H9 (cell line): ENCODE results near the gene LEMD1. TPM values are rescaled to one million over a fixed set of nuclear protein-coding genes. Genes with fewer than 3 reads are reported as not detected.

ENCODE experiments used
- DNase-seq: peaks from one replicate; pipeline ENCODE4 v3.0.0-alpha.2; 2017
- H2AFZ ChIP-seq: one replicate; pipeline ENCODE4 v1.6.1; 2013; ENCODE audit warnings: mild to moderate bottlenecking, low read length, control low read depth, moderate library complexity
- H2AK5ac ChIP-seq: 2 replicates; pipeline ENCODE4 v1.6.1; 2013; ENCODE audit warnings: low read length, control low read depth, mixed read lengths; ENCODE audit not compliant: insufficient read length
- H2BK120ac ChIP-seq: one replicate; pipeline ENCODE4 v1.6.1; 2013; ENCODE audit warnings: low read depth, mild to moderate bottlenecking, low read length, control low read depth, inconsistent platforms; ENCODE audit not compliant: poor library complexity, severe bottlenecking
- H2BK12ac ChIP-seq: 2 replicates; pipeline ENCODE4 v1.6.1; 2013; ENCODE audit warnings: low read length, control low read depth, mixed read lengths, low read depth; ENCODE audit not compliant: insufficient read length
- H2BK15ac ChIP-seq: 2 replicates; pipeline ENCODE4 v1.6.1; 2013; ENCODE audit warnings: low read depth, low read length, control low read depth
- H2BK20ac ChIP-seq: one replicate; pipeline ENCODE4 v1.6.1; 2013; ENCODE audit warnings: low read depth, mild to moderate bottlenecking, low read length, control low read depth, inconsistent platforms; ENCODE audit not compliant: poor library complexity, severe bottlenecking
- H2BK5ac ChIP-seq: 2 replicates; pipeline ENCODE4 v1.6.1; 2013; ENCODE audit warnings: low read length, control low read depth, mixed read lengths; ENCODE audit not compliant: insufficient read length
- H3K14ac ChIP-seq: 2 replicates; pipeline ENCODE4 v1.6.1; 2013; ENCODE audit warnings: low read length, control low read depth; ENCODE audit not compliant: insufficient read depth
- H3K18ac ChIP-seq: 2 replicates; pipeline ENCODE4 v1.6.1; 2013; ENCODE audit warnings: low read depth, mild to moderate bottlenecking, mixed read lengths, low read length, control low read depth; ENCODE audit not compliant: insufficient read length
- H3K23ac ChIP-seq: 2 replicates; pipeline ENCODE4 v1.6.1; 2013; ENCODE audit warnings: low read length, control low read depth, mixed read lengths, low read depth; ENCODE audit not compliant: insufficient read length
- H3K23me2 ChIP-seq: 2 replicates; pipeline ENCODE4 v1.6.1; 2013; ENCODE audit warnings: low read depth, mild to moderate bottlenecking, mixed read lengths, low read length, control low read depth; ENCODE audit not compliant: insufficient read length, poor library complexity, severe bottlenecking
- H3K27ac ChIP-seq: 2 replicates; pipeline ENCODE4 v1.5.1; 2013; ENCODE audit warnings: low read length, control low read depth, mixed read lengths, low read depth; ENCODE audit not compliant: insufficient read length
- H3K27me3 ChIP-seq: 2 replicates; pipeline ENCODE4 v1.6.1; 2013; ENCODE audit warnings: low read length, control low read depth, inconsistent platforms; ENCODE audit not compliant: insufficient read depth
- H3K4ac ChIP-seq: 2 replicates; pipeline ENCODE4 v1.6.1; 2013; ENCODE audit warnings: low read depth, mild to moderate bottlenecking, control low read depth, inconsistent platforms, low read length, moderate library complexity
- H3K4me1 ChIP-seq: 2 replicates; pipeline ENCODE4 v1.6.1; 2013; ENCODE audit warnings: low read length, control low read depth, inconsistent platforms; ENCODE audit not compliant: insufficient read depth
- H3K4me2 ChIP-seq: 2 replicates; pipeline ENCODE4 v1.6.1; 2013; ENCODE audit warnings: low read length, control low read depth, mixed read lengths; ENCODE audit not compliant: insufficient read length, insufficient read depth
- H3K56ac ChIP-seq: 2 replicates; pipeline ENCODE4 v1.6.1; 2013; ENCODE audit warnings: low read depth, mild to moderate bottlenecking, mixed read lengths, low read length, control low read depth; ENCODE audit not compliant: insufficient read length
- H3K79me1 ChIP-seq: 2 replicates; pipeline ENCODE4 v1.6.1; 2013; ENCODE audit warnings: low read depth, mild to moderate bottlenecking, moderate library complexity, low read length, control low read depth, inconsistent platforms; ENCODE audit not compliant: insufficient read depth, poor library complexity, severe bottlenecking
- H3K79me2 ChIP-seq: 2 replicates; pipeline ENCODE4 v1.6.1; 2013; ENCODE audit warnings: low read length, control low read depth, inconsistent platforms; ENCODE audit not compliant: insufficient read depth
- H3K9ac ChIP-seq: 2 replicates; pipeline ENCODE4 v1.6.1; 2013; ENCODE audit warnings: low read length, control low read depth, mixed read lengths; ENCODE audit not compliant: insufficient read length; ENCODE audit errors: extremely low read depth
- H3K9me3 ChIP-seq: one replicate; pipeline ENCODE4 v1.6.1; 2013; ENCODE audit warnings: low read depth, low read length, inconsistent platforms; ENCODE audit not compliant: control insufficient read depth
- H3T11ph ChIP-seq: one replicate; pipeline ENCODE4 v1.6.1; 2013; ENCODE audit warnings: mild to moderate bottlenecking, low read length, control low read depth, inconsistent platforms
- H4K20me1 ChIP-seq: one replicate; pipeline ENCODE4 v1.6.1; 2013; ENCODE audit not compliant: control insufficient read depth, insufficient read length, insufficient read depth
- H4K5ac ChIP-seq: 2 replicates; pipeline ENCODE4 v1.6.1; 2013; ENCODE audit warnings: low read depth, mild to moderate bottlenecking, mixed read lengths, low read length, control low read depth; ENCODE audit not compliant: insufficient read length
- H4K8ac ChIP-seq: replicated peaks from 2 replicates; pipeline ENCODE4 v1.6.1; 2013; ENCODE audit warnings: low read length, control low read depth, mixed read lengths, low read depth; ENCODE audit not compliant: insufficient read length
- H4K91ac ChIP-seq: 2 replicates; pipeline ENCODE4 v1.6.1; 2013; ENCODE audit warnings: low read depth, mild to moderate bottlenecking, moderate library complexity, mixed read lengths, low read length, control low read depth; ENCODE audit not compliant: insufficient read length
- H3K27ac Mint-ChIP-seq, 3 experiments: 2 replicates in 2 of 3; 3 replicates in 1 of 3; pipeline ENCODE4 v1.8.0; 2020 to 2021; ENCODE audit warnings: mixed read lengths in 3 of 3, mild to moderate bottlenecking in 1 of 3, moderate library complexity in 1 of 3
- H3K27me3 Mint-ChIP-seq: 2 replicates; pipeline ENCODE4 v1.8.0; 2021; ENCODE audit warnings: low read depth, mild to moderate bottlenecking, moderate library complexity, mixed read lengths
- H3K36me3 Mint-ChIP-seq, 3 experiments: 2 replicates in 2 of 3; 3 replicates in 1 of 3; pipeline ENCODE4 v1.8.0; 2020 to 2021; ENCODE audit warnings: low read depth in 3 of 3, mixed read lengths in 3 of 3; ENCODE audit not compliant: insufficient read depth in 1 of 3
- H3K4me1 Mint-ChIP-seq, 2 experiments: 2 replicates each; pipeline ENCODE4 v1.8.0; 2020; ENCODE audit warnings: mixed read lengths in 2 of 2
- H3K4me3 Mint-ChIP-seq, 2 experiments: 2 replicates in 1 of 2; 3 replicates in 1 of 2; pipeline ENCODE4 v1.8.0; 2020 to 2021; ENCODE audit warnings: mild to moderate bottlenecking in 2 of 2, mixed read lengths in 2 of 2, moderate library complexity in 1 of 2
- H3K9me3 Mint-ChIP-seq, 2 experiments: 2 replicates in 1 of 2; 3 replicates in 1 of 2; pipeline ENCODE4 v1.8.0; 2020; ENCODE audit warnings: mild to moderate bottlenecking in 2 of 2, mixed read lengths in 2 of 2, moderate library complexity in 1 of 2
- CTCF ChIP-seq: fragments of 200-600 bp; sonication (generic); conservative IDR thresholded peaks from 3 replicates; pipeline ENCODE4 v1.8.0; 2021; ENCODE audit warnings: antibody characterized with exemption, mild to moderate bottlenecking
- WGBS: extraction: QIAGEN DNeasy Blood & Tissue Kit; methylation state at CpG from one replicate; pipeline ENCODE4 v1.1.7; 2013; ENCODE audit warnings: missing lambda C conversion rate, low lambda C conversion rate, mixed read lengths; ENCODE audit not compliant: insufficient read length; ENCODE audit errors: extremely low coverage; 5-methylcytosine and 5-hydroxymethylcytosine counted together
- total RNA-seq: library from RNA; stranded (reverse); gene quantifications from 2 replicates; pipeline ENCODE4 v1.2.1, GENCODE V29; 2021

LEMD1 gene
- total RNA-seq, 1 experiment from 2014 or later = 11.8 TPM

DNA sequence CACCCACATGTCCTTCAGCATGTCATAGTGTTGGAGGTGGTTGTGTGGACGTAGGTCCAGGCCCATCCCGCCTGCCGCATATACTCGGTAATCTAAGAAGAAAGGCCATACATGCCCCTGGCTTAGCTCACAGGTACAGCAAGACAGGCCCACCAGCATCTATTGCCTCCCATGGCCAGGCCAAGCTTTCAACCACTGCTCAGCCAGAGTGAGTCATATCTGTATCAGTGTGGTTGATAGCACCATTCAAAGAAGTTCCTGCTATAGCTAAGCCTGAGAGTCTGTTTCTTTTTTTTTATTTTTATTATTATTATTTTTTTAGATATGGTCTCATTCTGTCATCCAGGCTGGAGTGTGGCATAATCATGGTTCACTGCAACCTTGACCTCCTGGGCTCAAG lies 82.1 kb downstream of the LEMD1 start:
- Mint-ChIP-seq H3K27me3 (peaks cover 53% of the 10 kb centered on the region), H3K4me3 (no peak overlapping the region), H3K9me3 (no peaks in the 10 kb centered on the region), H3K4me1 (peaks cover 39% of the 10 kb centered on the region in 2 experiments), H3K36me3 (peaks cover 0 to 2% (median 0%) of the 10 kb centered on the region in 3 experiments; a peak in 2 of 7 replicates), H3K27ac (no peak overlapping the region)
- Histone ChIP-seq H3K18ac (no peak overlapping the region), H3K56ac (no peak overlapping the region), H3K4ac (no peak overlapping the region), H4K8ac (no peak overlapping the region), H3K9me3 (no peaks in the 10 kb centered on the region), H4K5ac (no peak overlapping the region), H3K27ac (no peak overlapping the region), H4K20me1 (no peaks in the 10 kb centered on the region), H2BK120ac (no peak overlapping the region), H3K79me2 (no peaks in the 10 kb centered on the region), H3K27me3 (peaks cover 12% of the 10 kb centered on the region; the same call in 1 of the 2 replicates), H3K23ac (no peak overlapping the region), H2BK12ac (no peak overlapping the region), H2AFZ (no peak overlapping the region), H3K9ac (no peak overlapping the region), H2BK20ac (no peak overlapping the region), H3K23me2 (peaks cover 4% of the 10 kb centered on the region), H3K79me1 (no peaks in the 10 kb centered on the region), H2BK15ac (no peak overlapping the region), H3K4me1 (peaks cover 9% of the 10 kb centered on the region), H4K91ac (no peak overlapping the region), H3T11ph (no peak overlapping the region), H2AK5ac (no peak overlapping the region), H2BK5ac (no peak overlapping the region), H3K14ac (no peak overlapping the region; the same call in 1 of the 2 replicates), H3K4me2 (no peak overlapping the region)
- DNase-seq = no peak
- TF ChIP-seq CTCF = no peak
- WGBS = no CpG with 5 or more reads among the region's 4 CpGs
